Measurements from ENCODE around the gene GPR152.

Gene GPR152

GRCh38 chr11:67423466-67423865 is 29.1 kb downstream of the GPR152 start:
- no peak for DNase-seq

- DNase-seq = no peak
Measured at GRCh38 chr11:67422891-67423290, 29.6 kb downstream of the GPR152 start.

- DNase-seq = no peak
Measured at GRCh38 chr11:67421430-67422031, 31.0 kb downstream of the GPR152 start.

GRCh38 chr11:67420646-67421429 is 31.7 kb downstream of the GPR152 start:
- DNase-seq = peak; percentile 99

GRCh38 chr11:67420147-67420645 is 32.3 kb downstream of the GPR152 start:
- no peak for DNase-seq

- DNase-seq = no peak
Measured at GRCh38 chr11:67419325-67420049, 33.0 kb downstream of the GPR152 start.

- DNase-seq = no peak
Measured at GRCh38 chr11:67418476-67419281, 33.9 kb downstream of the GPR152 start.

- DNase-seq = no peak
Measured at GRCh38 chr11:67417425-67417824, 35.1 kb downstream of the GPR152 start.

GRCh38 chr11:67416416-67417335 is 35.9 kb downstream of the GPR152 start:
- DNase-seq = peak; percentile 82

- DNase-seq = no peak
Measured at GRCh38 chr11:67415501-67416304, 36.8 kb downstream of the GPR152 start, which contains the start of gene CARNS1. Gene CARNS1 (plus strand): TSS chr11:67415678. CDS start chr11:67416200, 522 bp downstream.

- DNase-seq = no peak
Measured at GRCh38 chr11:67413266-67413849, 39.2 kb downstream of the GPR152 start.

GRCh38 chr11:67412495-67413179 is 39.9 kb downstream of the GPR152 start:
- no peak for DNase-seq

GRCh38 chr11:67411785-67412152 is 40.8 kb downstream of the GPR152 start:
- DNase-seq = no peak

- no peak for DNase-seq
Measured at GRCh38 chr11:67410984-67411784, 41.3 kb downstream of the GPR152 start.

- DNase-seq = no peak
Measured at GRCh38 chr11:67410369-67410831, 42.1 kb downstream of the GPR152 start.

- DNase-seq = no peak
Measured at GRCh38 chr11:67409781-67410368, 42.7 kb downstream of the GPR152 start.

GRCh38 chr11:67409261-67409666 is 43.3 kb downstream of the GPR152 start:
- DNase-seq = peak; percentile 58
